HG03442 (cell line): Measurements from ENCODE around the gene TSR3.

ENCODE experiments used
- ATAC-seq: cut with Tn5 transposase; IDR thresholded peaks from one replicate; pipeline ENCODE4 v1.9.1; 2021; ENCODE audit warnings: mild to moderate bottlenecking, moderate library complexity; ENCODE audit not compliant: unreplicated experiment

Gene TSR3

DNA sequence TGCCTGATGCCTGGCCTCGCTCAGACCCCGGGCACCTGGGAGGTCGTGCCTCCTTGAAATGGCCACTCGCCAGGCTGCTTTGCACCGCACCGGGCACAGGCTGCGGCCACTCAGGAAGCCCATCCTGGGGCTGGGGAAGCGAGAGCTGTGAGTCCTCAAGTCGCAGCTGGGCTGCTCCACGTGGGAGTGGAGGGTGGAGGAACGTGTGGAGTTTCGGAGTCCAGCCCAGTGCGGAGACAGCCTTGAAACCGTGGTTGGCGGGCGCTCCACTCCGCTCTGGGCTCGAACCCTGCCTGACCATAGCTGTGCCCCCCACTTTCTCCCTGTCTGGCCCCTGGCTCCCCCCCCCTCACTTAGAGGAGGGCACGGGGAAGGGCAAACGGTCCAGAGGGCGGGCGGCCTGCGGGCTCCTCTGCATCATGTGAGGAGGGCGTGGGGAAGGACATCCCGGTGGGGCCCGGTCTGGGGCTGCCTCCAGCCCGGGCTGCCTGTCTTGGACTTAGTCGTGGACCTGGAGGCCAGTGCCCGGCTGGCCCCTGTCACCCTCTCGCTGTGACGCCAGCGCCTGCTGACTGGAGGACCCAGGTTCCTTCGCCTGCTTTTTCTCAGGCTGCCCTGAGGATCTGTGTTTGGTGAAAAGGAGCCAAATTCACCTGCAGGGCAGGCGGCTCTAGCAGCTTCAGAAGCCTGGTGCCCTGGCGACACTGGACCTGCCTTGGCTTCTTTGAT, 39.8 kb downstream of the TSR3 start:
- no peak for ATAC-seq

DNA sequence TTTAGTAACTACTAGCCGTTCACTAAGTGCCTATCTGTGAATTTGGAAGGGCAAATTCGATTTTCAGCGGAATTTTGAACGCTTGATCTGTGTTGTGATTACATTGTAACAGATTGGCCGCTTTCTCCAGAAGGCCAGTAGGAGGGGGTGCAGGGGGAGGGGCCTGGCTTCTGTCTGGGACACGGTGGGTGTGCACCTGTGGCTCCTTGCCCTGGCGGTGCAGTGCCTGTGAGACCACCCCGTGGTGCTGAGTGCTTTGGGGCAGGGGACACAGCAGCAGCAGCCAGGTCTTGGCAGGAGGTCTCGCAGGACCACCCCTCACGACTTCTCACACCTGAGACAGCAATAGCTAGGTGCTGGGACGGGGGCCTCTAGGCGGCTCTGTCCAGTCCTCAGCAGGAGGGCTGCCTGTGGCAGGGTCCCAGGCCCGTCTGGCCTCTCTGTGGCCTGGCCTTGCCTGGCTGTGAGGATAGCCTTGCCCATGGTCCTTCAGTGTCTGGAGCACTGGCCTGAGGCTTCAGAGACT, 40.4 kb downstream of the TSR3 start:
- ATAC-seq: no peak

DNA sequence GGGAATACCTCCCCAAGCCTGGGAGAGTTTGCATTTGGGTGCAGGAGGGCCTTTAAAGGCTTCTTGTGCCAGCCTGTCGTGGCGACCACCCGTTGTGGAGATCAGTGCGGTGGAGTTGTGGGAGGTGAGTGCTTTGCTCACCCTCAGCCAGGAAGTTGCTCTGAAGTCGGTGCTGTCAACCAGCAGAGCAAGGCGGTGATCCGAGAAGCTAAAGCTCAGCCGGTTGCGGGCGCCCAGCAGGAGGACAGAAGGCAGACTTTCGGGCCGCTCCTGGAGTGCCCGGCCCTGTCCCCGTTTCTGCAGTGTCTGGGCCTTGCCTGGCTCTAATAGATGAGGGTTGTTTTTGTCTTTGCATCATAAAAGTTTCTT, 40.9 kb downstream of the TSR3 start:
- ATAC-seq: no peak

DNA sequence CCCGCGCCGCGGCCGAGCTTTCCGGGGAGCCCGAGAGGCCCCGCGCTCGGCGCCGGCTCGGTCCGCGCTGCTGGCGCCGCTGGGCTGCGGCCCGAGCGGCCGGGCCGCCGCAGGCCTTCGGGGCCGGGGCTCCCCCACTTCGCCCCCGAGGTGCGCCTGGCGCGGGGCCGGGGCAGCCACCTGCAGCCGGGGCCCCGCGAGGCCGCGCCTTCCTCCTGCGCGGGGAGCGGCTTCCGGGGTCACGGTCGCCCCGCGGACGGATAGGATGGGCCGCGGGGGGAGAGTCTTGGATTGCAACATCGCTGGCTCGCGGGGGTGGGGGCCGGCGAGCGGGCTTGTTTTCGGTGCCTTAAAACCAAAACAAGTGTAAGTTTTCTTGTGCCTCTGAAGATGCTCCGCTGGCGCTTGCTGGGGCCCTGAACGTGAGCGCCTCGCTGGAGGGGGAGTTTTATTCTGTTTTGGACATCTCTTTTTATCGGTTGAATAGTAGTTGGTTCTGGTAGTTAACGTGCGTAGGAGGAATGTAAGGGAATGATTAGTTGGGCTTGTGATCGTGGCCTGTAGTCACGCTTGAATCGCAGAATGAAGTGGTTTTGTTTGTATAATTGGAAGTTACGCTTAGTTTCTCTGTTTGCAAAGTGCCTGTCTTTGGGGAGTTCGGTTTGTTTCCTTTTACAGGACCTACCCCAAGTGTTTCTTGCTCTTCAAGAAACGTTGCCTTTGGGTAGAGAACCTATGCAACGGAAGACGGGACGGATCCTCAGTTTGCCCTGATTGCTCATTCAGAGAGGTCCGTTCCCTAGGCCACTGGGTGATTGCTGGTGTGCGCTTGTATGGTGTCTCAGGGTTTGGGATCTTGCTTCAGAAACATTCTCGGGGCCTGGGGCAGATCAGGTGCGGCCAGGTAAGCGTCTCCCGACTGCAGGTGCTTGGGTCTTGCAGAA, 41.5 kb downstream of the TSR3 start:
- no peak for ATAC-seq

DNA sequence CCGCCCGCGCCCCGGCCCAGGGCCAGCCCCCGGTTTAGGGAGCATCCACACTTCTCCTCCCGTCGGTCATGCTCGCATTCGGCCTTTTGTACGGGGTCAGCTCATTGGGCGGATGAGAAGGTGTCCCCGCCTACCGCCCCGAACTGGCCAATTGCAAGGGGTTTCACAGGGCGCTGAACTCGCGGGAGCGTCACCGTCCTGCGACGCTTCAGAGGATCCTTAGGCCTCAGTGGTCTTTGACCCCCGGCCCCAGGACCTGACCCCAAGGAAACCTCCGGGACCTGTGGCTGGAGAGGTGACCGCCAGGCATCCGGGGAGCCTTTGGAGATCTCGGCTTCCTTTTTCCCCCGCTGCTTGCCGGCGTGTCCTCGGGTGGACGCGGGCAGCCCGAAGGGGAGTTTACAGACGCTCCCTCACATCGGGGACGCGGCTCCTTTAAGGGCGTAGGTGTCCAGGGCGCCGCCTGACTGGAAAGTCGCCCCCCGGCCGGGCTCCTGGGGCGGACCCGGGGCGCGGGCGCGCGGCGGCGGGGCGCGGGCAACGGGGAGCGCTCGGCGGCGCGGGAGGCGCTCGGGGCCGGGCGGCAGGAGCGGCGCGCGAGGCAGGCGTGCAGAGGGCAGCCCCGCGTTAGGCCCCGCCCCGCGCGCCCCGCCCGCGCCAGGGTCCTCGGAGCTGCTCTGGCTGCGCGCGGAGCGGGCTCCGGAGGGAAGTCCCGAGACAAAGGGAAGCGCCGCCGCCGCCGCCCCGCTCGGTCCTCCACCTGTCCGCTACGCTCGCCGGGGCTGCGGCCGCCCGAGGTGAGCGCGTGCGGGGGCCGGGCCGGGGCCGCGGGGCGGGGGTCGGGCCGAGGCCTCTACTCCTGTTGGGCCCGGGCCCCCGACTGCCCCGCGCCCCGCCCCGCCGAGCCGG, 42.4 kb downstream of the TSR3 start, which contains the start of gene UBE2I:
UBE2I (plus strand) TSS at position 660 of the 909 bp plus-strand sequence. CDS start 4,395 bp downstream, outside the sequence.
- peak; percentile 55 for ATAC-seq

DNA sequence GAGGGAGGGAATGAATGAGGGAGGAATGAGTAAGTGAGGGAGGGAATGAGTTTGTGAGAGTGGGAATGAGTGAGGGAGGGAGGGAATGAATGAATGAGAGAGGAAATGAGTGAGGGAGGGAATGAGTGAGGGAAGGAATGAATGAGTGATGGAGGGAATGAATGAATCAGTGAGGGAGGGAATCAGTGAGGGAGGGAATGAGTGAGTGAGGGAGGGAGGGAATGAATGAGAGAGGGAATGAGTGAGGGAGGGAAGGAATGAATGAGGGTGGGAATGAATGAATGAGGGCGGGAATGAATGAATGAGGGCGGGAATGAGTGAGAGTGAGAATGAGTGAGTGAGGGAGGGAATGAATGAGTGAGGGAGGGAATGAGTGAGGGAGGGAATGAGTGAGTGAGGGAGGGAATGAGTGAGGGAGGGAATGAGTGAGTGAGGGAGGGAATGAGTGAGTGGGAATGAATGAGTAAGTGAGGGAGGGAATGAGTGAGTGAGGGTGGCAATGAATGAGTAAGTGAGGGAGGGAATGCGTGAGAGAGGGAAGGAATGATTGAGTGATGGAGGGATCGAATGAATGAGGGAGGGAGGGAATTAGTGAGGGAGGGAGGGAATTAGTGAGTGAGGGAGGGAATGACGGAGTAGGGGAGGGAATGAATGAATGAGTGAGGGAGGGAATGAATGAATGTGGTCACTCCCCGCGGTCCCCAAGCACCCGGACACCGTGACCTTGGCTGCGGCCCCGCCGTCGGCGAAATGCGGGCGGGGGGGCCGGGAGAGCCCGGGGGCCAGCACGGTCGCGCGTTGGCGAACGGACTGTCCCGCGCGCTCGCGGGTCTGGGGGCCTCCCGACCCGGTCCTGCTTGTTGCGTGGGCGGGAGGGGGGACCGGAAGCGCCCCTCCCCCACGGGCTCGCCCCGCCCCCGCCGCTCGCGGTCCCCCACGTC, 43.4 kb downstream of the TSR3 start:
- no peak for ATAC-seq

DNA sequence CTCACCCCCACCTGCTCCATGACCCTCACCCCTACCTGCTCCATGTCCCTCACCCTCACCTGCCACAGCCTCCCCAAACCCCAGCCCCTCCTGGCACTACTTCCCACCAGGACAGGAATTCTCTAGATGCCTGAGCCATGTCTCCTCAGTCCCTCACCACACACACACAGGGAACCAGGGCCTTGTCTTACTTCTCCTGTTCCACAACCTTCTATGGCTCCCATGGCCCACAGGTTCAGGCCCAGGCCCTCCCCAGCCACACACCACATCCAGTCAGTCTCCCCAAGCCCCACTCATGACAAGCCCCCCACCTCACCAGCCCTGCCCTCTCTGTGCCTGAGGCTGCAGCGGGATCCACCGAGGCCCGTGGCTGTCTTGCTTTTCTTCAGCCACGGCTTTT, 45.3 kb downstream of the TSR3 start:
- ATAC-seq: no peak

DNA sequence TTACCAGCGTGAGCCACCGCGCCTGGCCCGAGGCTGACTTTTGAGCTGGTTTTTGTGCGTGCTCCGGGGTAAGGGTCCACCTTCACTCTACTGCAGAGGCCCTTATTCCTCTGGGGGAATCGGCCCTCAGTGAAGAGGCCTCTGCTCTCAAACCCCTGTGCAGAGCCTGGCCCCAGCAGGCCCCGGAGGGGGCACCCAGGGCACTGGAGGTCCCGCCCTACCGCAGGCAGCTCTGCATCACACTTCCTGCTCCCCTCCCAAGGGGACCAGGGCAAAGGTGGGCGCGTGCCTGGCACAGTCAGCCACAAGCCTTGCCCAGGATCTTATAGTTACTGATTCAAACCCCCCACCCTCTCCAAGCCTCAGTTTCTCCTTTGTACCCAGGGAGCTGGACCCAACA, 45.9 kb downstream of the TSR3 start:
- no peak for ATAC-seq

DNA sequence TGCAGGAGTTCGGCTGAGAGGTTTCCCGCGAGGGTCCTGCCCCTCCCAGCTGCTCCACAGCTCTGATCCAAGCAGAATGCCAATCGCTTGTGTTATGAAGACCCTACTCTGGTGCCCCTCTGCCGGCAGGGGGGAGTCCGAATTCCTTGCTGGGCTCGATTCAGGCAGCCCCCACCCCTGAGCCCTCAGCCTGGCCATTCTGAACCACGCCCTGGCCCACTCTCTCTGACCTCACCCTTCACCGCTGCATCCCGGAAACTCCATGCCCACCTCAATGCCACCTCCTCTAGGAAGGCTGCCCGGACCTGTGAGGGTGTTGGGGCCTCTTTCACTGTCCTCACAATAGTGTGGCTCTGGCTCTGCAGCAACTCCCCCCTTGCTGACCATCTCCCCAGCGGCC, 50.1 kb downstream of the TSR3 start:
- ATAC-seq: no peak

DNA sequence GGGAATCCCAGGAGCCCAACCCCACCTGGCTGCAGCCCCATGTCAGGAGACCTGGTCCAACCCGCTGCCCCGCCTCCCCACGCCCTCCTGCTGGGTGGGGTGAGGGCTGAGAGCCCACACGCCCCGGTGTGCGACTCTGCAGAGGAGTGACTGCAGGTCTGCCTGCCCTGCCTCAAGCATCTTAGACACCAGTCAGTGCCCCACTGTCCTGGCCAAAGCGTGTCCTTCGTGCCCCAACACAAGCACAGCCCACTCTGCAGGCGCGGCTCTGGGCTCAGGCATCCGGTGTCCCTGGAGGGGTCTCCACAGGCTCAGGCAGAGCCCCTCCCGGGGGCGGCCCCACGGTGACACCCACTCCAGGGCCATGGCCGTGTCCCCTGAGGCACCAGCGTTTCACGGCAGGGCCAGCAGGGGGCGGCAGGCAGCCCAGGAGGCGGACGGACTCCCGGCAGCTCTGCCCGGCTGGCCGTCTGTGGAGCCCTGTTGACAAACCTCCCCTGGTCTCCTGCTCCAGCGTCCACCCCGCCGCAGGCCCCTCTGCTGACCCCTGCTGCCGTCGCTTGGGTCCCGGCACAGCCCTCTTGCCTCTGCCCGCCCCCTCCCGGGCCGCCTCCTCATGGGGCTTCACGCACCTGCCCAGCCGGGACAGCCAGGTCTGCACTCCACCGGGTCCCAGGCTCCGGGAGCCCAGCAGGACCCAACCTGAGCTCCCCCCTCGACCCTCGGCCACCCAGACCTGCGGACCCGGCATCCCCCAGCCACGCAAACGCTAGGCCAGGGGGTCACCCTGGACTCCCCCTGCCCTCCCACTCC, 50.8 kb downstream of the TSR3 start:
- ATAC-seq: no peak

DNA sequence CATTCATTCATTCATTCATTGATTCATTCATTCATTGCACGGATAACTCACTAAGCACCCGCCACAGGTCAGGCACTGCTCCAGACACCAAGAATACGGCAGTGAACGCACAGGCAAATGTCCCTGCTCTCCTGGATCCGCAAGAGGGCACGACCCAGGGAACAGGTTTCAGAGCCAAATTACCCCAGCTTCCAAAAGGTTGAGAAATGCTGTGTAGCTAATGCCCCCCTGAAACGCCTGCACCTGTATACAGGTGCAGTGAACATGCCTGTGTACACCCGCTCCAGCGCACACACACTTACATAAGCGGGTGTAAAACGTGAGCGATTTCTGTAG, 51.8 kb downstream of the TSR3 start:
- no peak for ATAC-seq
